ENCODE data around the gene NPIPA2.
"Not testable (repeated sequence)": the region's sequence is repeated elsewhere in the genome, so short reads cannot be mapped to it uniquely, and the experiment has no call there.

The NPIPA2 gene

DNA sequence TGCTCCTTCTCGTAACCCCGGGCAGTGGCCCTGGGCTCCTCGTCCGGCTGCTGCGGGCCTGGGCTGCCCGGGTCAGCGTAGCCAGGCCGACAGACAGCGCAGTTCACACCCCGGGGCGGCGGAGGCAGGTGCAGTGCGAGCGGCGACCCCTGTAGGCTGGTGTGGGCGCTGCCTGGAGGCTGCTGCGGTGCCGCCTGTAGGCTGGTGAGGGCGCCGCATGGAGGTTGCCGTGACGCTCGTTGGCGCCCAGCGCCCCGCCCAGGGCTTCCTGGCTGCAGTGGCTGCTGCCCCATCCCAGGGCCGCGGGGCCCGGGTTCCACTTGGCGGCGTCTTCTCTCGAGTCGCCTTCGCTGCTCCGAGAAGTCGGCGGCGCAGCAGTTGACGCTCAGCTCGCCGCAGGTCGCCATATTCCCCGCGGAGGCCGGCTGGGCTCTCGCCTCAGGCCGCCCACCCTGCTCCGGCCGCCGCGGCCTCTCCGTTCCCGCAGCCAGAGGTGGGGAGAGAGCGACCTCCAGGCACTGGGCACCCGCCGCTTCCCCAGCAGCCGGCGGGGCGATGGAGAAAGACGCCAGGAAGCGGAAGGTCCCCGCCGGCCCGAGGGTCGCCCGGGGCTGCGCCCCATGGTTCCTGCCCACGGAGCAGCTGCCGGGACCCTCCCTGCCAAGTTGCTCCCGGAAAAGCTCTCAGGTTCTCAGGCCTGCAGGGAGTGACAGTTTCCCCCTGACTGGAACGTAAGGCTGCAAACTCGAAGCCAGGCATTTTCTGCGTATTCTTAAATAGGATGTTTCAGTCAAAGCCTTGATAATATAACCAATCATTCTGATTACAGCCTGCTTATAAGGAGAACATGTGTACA lies at the start of gene NPIPA2:
Gene NPIPA2, plus strand, starts transcription at position 261 of the 856 bp plus-strand sequence. CDS start 5,533 bp downstream, outside the sequence.
- not testable (repeated sequence) for DNase-seq (ENCODE audit: low read depth in 4 of 4, low spot score in 1 of 4)

DNA sequence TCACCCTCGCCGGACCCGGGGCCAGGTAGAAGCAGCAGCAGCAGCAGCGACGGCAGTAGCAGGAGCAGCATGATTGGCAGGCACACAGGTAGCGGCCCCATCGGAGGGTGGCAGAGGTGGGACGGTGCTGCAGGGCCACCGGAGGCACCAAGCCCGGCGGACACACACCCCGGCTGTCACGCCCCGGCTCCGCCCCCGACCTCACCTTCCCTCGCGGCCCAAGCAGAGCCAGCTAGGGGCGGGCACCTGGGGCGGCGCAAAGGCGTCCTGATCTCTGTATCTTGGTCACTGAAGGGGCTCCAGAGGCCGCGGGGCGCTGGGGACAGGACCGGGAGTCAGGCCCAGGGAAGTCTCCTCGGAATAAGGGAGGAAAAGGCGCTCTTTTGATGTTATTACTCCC lies 48.2 kb upstream of the NPIPA2 start, which contains the start of gene PLA2G10:
Gene PLA2G10, minus strand, starts transcription at position 180 of the 400 bp plus-strand sequence. Its CDS starts 79 bp downstream, at position 101.
- not testable (repeated sequence) for DNase-seq (ENCODE audit: low read depth in 4 of 4, low spot score in 1 of 4)

DNA sequence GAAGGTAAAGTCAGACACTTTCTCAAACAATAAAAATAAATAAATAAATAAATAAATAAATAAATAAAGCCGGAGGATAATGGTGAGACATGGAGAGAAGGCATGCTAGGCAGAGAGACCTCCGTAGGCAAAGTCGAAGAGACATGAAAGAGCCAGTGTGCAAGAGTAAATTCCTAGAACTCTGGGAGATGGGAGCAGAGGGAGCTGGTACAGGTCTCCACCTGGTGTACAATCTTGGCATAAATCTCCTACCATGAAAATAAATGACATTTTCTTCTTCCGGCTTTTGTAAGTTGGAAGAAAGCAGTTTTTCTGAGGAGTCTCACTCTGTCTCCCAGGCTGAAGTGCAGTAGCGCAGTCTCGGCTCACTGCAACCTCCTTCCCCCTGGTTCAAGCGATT lies 40.5 kb upstream of the NPIPA2 start:
- DNase-seq (ENCODE audit: low read depth in 4 of 4, low spot score in 1 of 4): not testable (repeated sequence)

DNA sequence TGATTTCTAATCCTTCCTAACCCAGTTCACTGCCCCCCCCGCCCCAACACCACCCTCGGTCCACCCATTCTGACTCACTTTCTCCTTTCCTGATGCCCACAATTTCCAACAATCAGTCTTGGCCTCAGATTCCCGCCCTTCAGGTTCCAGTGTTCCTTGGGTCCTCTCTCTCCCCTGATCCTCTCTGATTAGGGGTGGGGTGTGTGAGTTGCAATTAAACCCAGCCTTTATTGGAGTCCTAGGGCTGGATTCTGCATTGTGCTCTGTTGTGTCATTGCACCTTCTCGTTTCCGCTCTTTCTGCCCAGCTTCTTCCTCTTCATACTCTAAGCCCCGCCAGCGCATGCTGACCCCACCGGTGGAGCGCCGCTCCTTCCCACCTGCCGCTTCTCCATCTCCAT lies 39.7 kb upstream of the NPIPA2 start:
- DNase-seq (ENCODE audit: low read depth in 4 of 4, low spot score in 1 of 4): not testable (repeated sequence)

DNA sequence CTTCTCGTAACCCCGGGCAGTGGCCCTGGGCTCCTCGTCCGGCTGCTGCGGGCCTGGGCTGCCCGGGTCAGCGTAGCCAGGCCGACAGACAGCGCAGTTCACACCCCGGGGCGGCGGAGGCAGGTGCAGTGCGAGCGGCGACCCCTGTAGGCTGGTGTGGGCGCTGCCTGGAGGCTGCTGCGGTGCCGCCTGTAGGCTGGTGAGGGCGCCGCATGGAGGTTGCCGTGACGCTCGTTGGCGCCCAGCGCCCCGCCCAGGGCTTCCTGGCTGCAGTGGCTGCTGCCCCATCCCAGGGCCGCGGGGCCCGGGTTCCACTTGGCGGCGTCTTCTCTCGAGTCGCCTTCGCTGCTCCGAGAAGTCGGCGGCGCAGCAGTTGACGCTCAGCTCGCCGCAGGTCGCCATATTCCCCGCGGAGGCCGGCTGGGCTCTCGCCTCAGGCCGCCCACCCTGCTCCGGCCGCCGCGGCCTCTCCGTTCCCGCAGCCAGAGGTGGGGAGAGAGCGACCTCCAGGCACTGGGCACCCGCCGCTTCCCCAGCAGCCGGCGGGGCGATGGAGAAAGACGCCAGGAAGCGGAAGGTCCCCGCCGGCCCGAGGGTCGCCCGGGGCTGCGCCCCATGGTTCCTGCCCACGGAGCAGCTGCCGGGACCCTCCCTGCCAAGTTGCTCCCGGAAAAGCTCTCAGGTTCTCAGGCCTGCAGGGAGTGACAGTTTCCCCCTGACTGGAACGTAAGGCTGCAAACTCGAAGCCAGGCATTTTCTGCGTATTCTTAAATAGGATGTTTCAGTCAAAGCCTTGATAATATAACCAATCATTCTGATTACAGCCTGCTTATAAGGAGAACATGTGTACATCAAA lies 38.9 kb upstream of the NPIPA2 start, which contains the start of gene NPIPA3:
Gene NPIPA3, plus strand, starts transcription at position 256 of the 856 bp plus-strand sequence. CDS start 5,533 bp downstream, outside the sequence.
- not testable (repeated sequence) for DNase-seq (ENCODE audit: low read depth in 4 of 4, low spot score in 1 of 4)

DNA sequence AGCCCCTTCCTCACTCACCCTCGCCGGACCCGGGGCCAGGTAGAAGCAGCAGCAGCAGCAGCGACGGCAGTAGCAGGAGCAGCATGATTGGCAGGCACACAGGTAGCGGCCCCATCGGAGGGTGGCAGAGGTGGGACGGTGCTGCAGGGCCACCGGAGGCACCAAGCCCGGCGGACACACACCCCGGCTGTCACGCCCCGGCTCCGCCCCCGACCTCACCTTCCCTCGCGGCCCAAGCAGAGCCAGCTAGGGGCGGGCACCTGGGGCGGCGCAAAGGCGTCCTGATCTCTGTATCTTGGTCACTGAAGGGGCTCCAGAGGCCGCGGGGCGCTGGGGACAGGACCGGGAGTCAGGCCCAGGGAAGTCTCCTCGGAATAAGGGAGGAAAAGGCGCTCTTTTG lies 9.1 kb upstream of the NPIPA2 start:
- not testable (repeated sequence) for DNase-seq (ENCODE audit: low read depth in 4 of 4, low spot score in 1 of 4)

DNA sequence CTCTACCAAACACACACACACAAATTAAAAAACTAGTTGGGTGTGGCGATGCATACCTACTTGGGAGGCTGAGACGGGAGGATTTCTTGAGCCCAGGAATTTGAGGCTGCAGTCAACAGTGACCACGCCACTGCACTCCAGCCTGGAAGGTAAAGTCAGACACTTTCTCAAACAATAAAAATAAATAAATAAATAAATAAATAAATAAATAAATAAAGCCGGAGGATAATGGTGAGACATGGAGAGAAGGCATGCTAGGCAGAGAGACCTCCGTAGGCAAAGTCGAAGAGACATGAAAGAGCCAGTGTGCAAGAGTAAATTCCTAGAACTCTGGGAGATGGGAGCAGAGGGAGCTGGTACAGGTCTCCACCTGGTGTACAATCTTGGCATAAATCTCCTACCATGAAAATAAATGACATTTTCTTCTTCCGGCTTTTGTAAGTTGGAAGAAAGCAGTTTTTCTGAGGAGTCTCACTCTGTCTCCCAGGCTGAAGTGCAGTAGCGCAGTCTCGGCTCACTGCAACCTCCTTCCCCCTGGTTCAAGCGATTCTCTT lies 1.4 kb upstream of the NPIPA2 start:
- DNase-seq (ENCODE audit: low read depth in 4 of 4, low spot score in 1 of 4): not testable (repeated sequence)

DNA sequence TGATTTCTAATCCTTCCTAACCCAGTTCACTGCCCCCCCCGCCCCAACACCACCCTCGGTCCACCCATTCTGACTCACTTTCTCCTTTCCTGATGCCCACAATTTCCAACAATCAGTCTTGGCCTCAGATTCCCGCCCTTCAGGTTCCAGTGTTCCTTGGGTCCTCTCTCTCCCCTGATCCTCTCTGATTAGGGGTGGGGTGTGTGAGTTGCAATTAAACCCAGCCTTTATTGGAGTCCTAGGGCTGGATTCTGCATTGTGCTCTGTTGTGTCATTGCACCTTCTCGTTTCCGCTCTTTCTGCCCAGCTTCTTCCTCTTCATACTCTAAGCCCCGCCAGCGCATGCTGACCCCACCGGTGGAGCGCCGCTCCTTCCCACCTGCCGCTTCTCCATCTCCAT lies 539 bp upstream of the NPIPA2 start:
- not testable (repeated sequence) for DNase-seq (ENCODE audit: low read depth in 4 of 4, low spot score in 1 of 4)

DNA sequence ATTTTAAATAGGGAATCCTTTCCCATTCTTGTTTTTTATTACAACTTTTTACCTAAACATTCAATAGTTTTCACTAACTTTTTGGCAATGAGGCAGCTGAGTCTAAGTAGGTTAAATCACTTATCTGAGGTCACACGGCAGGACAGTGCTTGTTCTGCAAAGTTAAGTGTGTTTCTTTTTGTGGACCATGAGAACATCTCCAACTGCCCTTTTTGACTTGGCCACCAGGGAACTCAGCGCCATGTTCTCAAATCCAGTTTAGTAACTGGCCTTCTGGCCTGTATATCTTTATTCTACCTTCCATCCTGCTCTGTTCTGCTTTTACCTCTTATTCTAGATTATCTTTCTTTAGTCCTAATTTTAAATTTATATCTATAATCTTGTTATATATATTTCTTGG lies 31.3 kb downstream of the NPIPA2 start:
- not testable (repeated sequence) for DNase-seq (ENCODE audit: low read depth in 4 of 4, low spot score in 1 of 4)

DNA sequence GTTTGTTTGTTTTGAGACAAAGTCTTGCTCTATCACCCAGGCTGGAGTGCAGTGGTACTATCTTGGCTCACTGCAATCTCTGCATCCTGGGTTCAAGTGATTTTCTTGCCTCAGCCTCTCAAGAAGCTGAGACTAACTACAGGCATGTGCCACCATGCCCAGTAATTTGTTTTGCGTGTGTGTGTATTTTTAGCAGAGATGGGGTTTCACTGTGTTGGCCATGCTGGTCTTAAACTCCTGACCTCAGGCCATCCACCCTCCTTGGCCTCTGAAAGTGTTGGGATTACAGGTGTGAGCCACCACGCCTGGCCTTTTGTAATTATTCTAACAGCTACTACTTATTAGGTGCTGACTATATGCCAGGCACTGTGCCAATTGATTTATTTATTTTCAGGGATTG lies 33.3 kb downstream of the NPIPA2 start:
- DNase-seq (ENCODE audit: low read depth in 4 of 4, low spot score in 1 of 4): not testable (repeated sequence)

DNA sequence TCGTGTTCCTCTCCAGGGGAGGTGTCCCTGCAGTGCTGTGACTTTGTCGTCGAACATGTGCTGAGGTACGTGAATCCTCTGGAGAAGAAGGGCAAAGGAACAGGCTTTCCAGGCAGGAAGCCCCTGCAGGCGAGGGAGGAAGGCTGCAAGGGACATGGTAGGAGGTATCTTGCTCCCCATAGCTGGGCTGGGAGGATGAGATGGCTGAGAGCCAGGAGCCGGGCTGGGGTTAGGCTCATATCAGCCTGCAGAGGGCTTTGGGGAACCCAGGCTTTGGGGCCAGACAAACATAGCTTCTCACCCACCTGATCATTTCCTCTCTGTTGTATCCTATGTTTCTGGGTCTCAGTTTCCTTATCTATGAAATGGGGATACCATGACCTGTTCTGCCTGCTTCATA lies 34.4 kb downstream of the NPIPA2 start:
- DNase-seq (ENCODE audit: low read depth in 4 of 4, low spot score in 1 of 4): not testable (repeated sequence)

DNA sequence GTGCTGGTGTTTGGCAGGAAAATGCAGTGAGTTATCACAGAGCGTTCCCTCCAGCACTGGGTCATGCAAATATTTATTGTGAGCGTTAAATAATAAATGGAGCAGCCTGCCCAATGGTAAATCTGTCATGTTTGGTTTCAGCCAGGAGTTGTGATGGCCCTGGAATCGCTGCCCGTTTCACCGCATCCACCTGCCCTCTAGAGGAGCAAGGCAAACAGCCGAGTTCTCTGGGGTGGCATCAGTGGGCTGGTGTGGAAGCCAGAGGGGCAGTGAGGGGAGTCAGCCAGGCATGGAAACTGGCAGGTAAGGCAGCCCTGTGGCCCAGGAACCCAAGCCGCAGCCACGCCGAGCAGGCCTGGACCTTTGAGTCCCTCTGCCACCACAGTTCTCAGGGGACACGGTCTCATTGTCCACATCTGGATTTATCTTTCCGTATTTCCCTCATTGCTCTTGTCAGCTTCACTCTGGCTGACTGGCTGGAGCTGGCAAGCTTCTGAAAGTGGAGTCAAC lies 37.1 kb downstream of the NPIPA2 start:
- not testable (repeated sequence) for DNase-seq (ENCODE audit: low read depth in 4 of 4, low spot score in 1 of 4)

DNA sequence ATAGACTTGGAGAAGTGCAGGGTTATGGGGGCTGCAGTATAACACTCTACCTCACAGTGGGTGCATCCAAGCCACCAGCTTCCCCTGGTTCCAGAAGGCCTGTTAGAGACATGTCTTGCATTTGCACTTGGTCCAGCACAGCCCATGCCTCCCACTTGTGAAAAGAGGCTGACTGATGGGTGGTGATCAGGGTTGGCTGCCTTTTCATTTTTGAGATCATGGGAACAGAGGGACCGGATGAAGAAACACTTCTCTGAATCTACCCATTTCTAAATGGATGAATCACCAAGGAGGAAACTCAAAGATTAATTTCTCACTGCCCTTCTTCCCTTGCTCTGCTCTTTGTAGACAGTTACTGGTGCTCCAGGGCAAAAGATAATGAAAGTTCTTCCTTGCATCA lies 43.8 kb downstream of the NPIPA2 start:
- not testable (repeated sequence) for DNase-seq (ENCODE audit: low read depth in 4 of 4, low spot score in 1 of 4)

DNA sequence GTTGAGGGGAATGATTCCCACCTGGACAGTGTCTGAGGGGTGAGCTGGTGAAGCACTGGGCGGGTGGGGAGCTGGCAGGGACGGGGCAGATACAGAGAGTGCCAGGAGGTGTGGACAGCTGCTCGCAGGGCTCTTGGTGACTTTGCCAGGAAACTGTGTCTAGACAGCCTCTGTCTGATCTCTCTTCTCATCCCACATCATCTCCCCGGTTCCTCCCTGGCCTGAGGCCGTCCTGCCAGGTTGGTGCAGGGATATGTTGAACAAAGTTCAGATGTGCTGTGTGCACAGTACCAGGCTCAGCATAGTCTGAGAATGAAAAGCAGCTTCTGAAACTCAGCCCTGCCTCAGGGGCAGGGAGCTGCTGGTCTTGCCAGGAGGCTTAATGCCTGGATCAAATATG lies 47.2 kb downstream of the NPIPA2 start:
- not testable (repeated sequence) for DNase-seq (ENCODE audit: low read depth in 4 of 4, low spot score in 1 of 4)

DNA sequence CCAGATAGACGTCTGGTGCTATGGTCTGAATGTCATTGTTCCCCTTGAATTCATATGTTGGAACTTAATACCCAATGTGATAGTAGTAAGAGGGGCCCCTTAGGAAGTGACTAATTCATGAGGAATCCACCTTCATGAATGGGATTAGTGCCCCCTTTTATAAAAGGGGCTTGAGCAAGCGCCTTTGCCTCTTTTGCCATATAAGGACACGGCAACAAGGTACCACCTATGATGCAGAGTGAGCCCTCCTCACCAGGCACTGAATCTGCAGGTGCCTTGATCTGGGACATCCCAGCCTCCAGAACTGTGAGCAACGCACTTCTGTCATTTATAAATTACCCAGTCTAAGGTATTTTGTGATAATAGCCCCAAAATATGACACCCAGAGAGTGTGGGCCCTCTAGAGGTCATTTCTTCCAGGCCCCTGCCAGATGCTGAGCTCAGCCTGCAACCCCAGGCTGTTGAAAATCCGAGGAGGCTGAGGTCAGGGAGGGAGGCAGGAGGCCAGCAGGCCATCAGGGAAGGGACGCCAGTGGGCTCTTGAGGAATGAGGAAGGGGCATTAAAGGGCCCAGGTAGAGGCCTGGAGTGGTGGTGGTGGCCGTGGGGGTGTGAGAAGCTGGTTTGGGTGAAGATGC lies 48.1 kb downstream of the NPIPA2 start:
- not testable (repeated sequence) for DNase-seq (ENCODE audit: low read depth in 4 of 4, low spot score in 1 of 4)

DNA sequence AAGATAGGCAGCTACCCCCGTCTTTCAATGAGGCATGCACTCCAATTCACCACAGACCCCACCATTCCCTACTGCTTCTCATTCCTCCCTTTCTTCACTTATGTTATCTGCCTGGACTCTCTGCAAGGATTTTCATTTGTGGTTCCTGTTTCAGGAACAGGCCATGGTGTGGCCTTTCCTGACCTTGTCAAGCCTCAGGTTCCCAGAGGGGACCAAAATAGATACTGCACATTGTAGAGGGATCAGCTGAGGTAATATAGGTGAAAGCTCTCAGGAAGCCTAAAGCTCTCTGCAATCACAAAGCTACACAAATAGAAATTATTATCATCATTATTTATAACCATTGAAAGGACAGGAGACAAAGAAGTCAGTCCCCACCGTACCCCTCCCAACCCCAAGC lies 50.6 kb downstream of the NPIPA2 start:
- DNase-seq (ENCODE audit: low read depth in 4 of 4, low spot score in 1 of 4): not testable (repeated sequence)

DNA sequence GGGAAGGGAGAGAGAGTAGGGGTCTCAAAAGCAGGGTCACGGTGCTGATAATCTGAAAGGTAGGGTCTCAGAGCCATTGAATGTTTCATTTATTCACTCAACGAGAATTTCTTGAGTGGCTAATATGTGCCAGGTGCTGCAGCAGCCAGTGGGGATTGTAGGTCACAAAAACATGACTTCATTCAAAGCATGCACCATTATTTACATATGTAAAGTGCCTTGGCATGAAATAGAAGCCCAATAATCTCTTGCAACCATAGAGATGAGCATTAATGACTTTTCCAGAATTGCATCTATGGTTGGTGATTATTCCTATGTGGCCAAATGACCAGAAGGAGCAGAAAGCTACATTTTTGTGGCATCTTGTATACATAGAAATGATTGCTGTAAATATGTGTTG lies 55.2 kb downstream of the NPIPA2 start:
- not testable (repeated sequence) for DNase-seq (ENCODE audit: low read depth in 4 of 4, low spot score in 1 of 4)

DNA sequence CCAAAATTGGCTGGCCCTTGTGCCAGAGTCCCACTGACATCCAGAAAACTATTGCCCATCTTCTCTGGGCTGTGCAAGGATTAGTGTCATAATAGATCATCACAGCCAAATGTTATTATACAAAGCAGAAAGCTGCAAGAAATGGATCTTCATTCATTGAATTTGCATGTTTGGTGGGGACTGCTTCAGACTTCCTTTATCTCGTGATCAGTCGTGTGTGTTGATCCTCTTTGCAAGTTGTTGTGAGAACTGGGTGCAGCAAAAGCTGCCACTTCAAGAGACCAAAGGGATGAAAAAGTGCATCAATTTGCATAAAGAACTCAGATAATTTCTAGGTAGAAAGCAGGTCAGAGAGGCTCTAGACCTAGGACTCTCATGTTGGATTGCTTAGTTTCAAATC lies 61.2 kb downstream of the NPIPA2 start:
- DNase-seq (ENCODE audit: low read depth in 4 of 4, low spot score in 1 of 4): not testable (repeated sequence)

DNA sequence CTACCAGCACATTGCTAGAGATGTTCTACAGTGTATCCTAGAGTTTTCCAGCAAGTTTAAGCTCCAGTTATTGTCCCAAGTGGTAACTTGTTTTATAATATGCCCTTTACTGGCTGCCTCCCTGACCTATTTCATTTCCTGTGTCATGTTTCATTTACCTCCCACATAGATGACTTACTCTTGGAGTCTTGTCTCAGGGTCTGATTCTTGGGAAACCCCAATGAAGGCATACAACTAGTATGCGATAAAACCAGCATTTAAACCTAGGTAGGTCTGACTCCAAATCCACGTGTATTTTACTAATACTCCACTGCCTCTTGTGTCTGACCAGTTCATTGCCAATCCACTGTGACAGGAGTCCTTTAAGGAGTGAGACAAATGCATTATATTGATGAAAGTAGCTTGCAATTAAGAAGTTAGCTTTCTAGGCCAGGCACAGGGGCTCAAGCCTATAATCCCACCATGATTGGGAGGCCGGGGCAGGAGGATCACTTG lies 64.9 kb downstream of the NPIPA2 start:
- DNase-seq (ENCODE audit: low read depth in 4 of 4, low spot score in 1 of 4): not testable (repeated sequence)

DNA sequence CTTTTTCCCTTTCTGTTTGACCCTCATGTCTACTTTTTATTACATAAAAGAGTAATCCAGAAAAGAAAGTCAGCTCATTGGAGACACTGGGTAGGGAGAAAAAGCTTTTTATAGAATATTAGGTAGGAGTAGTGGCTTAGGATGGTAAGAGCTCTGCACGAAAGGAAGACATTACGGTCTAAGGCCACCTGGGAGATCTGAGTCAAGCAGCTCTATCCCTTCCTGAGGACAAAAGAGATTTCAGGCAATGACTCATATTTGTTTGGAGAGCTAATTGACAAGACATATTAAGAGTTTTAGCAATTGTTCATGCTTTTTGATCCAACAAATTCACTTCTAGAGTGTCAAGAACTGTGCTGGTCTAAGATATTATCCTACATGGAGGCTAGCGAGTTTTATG lies 71.6 kb downstream of the NPIPA2 start:
- DNase-seq (ENCODE audit: low read depth in 4 of 4, low spot score in 1 of 4): not testable (repeated sequence)

Data from stimulated activated CD4-positive, alpha-beta T cell treated with anti-CD3 and anti-CD28 coated beads, Interleukin-1b, Interleukin-23, amount 100 ng/mL, for 24 hours (primary cell).